ENCODE results near the gene ZNF160.
"Not testable (repeated sequence)": the region's sequence is repeated elsewhere in the genome, so short reads cannot be mapped to it uniquely, and the experiment has no call there.

- TF ChIP-seq CTCF (conservative IDR thresholded peaks at IDR 0.05; ENCODE audit: low read depth, low read length); POLR2A (IDR thresholded peaks at IDR 0.05; ENCODE audit: low read depth, low read length): not testable (repeated sequence)
- TF ChIP-seq, protein P1, sequence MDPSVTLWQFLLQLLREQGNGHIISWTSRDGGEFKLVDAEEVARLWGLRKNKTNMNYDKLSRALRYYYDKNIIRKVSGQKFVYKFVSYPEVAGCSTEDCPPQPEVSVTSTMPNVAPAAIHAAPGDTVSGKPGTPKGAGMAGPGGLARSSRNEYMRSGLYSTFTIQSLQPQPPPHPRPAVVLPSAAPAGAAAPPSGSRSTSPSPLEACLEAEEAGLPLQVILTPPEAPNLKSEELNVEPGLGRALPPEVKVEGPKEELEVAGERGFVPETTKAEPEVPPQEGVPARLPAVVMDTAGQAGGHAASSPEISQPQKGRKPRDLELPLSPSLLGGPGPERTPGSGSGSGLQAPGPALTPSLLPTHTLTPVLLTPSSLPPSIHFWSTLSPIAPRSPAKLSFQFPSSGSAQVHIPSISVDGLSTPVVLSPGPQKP (IDR thresholded peaks at IDR 0.05; ENCODE audit: borderline replicate concordance, low read depth, low read length) = not testable (repeated sequence)
Measured at GRCh38 chr19:53098570-53098969, 4.7 kb downstream of the ZNF160 start.
